Kidney epithelial cell (primary cell): Measurements from ENCODE around the gene LRRC75B. TPM values are rescaled to one million over a fixed set of nuclear protein-coding genes. Genes with fewer than 3 reads are reported as not detected.
A peak's percentile ranks its signal among the peaks of the same experiment; 100 is the strongest.

Experiments used
- DNase-seq: peaks from one replicate; pipeline ENCODE4 v3.0.0-alpha.2; 2010; ENCODE audit warnings: low read depth
- H3K27me3 ChIP-seq: 2 replicates; pipeline ENCODE4 v1.6.0; 2011; ENCODE audit warnings: low read length; ENCODE audit not compliant: control insufficient read depth, insufficient read depth
- H3K36me3 ChIP-seq: 2 replicates; pipeline ENCODE4 v1.5.1; 2011; ENCODE audit warnings: low read length; ENCODE audit not compliant: control insufficient read depth, insufficient read depth
- H3K4me3 ChIP-seq: 2 replicates; pipeline ENCODE4 v1.5.1; 2011; ENCODE audit warnings: low read depth, mild to moderate bottlenecking, control low read depth, low read length
- CTCF ChIP-seq: IDR thresholded peaks from 2 replicates; pipeline ENCODE4 v1.5.1; 2011; ENCODE audit warnings: mild to moderate bottlenecking, moderate library complexity, low read length, control low read depth, inconsistent platforms; ENCODE audit not compliant: insufficient read depth, poor library complexity, severe bottlenecking
- total RNA-seq: library from RNA; depleted of rRNA; stranded (reverse); fragments of >200 nt; gene quantifications from 2 replicates; pipeline ENCODE4 v1.2.3, GENCODE V29; 2015

The LRRC75B gene
- total RNA-seq, 1 donor from 2014 or later = 17.3 TPM

DNA sequence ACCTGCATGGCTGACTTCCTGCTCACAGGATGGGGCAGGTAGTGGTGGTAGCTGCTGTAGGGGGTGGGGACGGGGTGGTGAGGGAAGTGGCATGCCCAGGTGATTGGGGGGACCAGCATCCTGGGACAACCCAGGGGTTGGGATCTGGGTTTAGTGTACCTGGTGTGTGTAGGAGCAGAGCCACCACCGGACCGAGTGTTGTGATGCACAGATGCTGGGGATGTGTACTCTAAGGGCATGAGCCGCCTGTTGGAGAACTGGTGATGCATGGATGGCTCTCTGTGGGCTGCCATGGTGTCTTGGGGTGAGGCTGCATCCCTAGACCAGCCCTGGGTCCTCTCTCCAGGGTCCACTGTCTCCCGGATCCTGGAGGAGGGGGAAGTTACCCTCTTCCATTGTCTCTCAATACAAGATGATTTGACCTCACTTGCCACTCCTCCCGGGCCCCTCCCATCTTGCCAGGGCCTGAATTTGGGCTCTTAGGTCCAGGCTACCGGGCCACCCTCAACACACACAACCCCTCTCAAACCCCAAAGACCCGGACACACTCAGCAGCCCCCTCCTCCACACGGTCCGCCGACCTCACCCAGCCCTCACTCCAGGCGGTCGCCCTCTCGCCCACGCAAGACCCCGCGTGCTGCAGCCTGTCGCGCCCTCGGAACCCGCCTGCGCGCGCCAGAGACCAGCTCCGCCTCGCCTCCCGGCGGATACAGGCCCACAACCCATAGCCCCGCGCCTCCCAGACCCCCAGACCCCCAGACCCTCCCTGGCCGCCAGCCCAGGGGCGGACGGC is 619 bp downstream of the LRRC75B start:
- no peak for DNase-seq
- Histone ChIP-seq H3K36me3 (peaks cover 1% of the 10 kb centered on the region), H3K27me3 (no peaks in the 10 kb centered on the region), H3K4me3 (peak overlapping the region; percentile 54)
- TF ChIP-seq CTCF = no peak

DNA sequence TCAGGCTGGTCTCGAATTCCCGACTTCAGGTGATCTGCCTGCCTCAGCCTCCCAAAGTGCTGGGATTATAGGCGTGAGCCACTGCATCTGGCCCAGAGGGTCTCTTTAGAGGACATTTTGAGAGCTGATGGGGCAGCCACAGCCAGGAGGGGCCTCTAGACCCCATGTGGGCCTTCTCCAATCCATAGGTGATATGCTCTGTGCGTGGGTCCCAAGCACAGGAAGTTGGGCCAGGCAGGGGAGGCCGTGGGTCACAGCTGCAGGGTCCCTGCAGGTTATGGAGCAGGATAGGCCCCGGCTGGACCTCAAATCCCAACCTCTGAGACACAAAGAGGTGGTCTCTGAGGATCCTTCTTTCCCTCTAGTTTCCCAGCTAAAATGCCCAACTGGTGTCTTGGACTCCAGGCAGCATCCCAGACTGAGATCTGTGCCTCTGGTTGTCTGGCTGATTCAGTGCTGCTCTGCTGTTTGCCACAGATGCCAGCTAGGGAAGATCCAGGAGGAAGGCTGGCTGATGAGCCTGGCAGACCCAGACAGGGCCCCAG is 1.5 kb downstream of the LRRC75B start:
- peaks cover 1% of the 10 kb centered on the region for H3K36me3 ChIP-seq
- no peak overlapping the region for H3K4me3 ChIP-seq
- DNase-seq = no peak
- no peaks in the 10 kb centered on the region for H3K27me3 ChIP-seq
- TF ChIP-seq CTCF = no peak

GRCh38 chr22:24590596-24591173 is 2.2 kb downstream of the LRRC75B start:
- H3K36me3 ChIP-seq = peaks cover 1% of the 10 kb centered on the region
- no peaks in the 10 kb centered on the region for H3K27me3 ChIP-seq
- no peak for TF ChIP-seq CTCF
- H3K4me3 ChIP-seq = no peak overlapping the region
- no peak for DNase-seq

DNA sequence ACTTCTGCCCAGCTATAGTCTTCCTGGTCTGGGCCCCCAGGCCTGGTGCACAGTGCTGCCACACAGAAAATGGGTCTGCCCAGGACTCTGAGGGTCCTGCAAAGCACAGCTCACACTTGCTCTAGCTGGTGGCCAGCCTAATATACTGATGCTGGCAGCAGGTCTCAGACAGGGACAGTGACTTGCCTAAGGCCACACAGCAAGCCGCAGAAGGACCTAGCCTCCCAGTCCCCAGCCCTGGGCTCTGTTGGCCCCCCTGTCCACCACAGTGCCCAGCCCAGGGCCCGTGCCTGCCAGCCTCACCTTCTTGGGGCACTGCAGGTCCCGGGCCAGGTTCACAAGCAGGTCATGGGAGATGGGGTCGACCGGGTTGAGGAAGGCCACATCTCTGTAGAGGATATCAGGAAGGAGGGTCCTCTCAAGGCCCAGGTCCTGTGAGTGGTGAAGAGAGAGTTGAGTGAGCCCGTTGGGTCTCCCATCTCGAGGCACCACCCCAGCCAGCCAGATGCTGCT is 3.3 kb downstream of the LRRC75B start:
- no peaks in the 10 kb centered on the region for H3K27me3 ChIP-seq
- no peak for DNase-seq

GRCh38 chr22:24588757-24589481 is 4.0 kb downstream of the LRRC75B start:
- H3K27me3 ChIP-seq = no peaks in the 10 kb centered on the region
- no peak for TF ChIP-seq CTCF
- H3K36me3 ChIP-seq = peaks cover 1% of the 10 kb centered on the region
- no peak for DNase-seq
- H3K4me3 ChIP-seq = no peak overlapping the region

More for the DNA sequence above, 3.3 kb downstream of the LRRC75B start:
- no peak for TF ChIP-seq CTCF
- Histone ChIP-seq H3K4me3 (no peak overlapping the region), H3K36me3 (peaks cover 1% of the 10 kb centered on the region)
